BE2C (cell line): ENCODE data around the gene SMG9.
A peak's percentile ranks its signal among the peaks of the same experiment; 100 is the strongest.

Source experiments
- DNase-seq: peaks from one replicate; pipeline ENCODE4 v3.0.0-alpha.2; 2020
- H3K27me3 ChIP-seq: fragments of 250-450 bp; sonication (Bioruptor Pico); 2 replicates; pipeline ENCODE4 v1.5.1; 2020; ENCODE audit warnings: mild to moderate bottlenecking
- H3K36me3 ChIP-seq: fragments of 250-450 bp; sonication (Bioruptor Pico); 2 replicates; pipeline ENCODE4 v1.5.1; 2020; ENCODE audit warnings: mild to moderate bottlenecking
- H3K4me1 ChIP-seq: fragments of 250-450 bp; sonication (Bioruptor Pico); 2 replicates; pipeline ENCODE4 v1.5.1; 2020
- H3K4me3 ChIP-seq: 2 replicates; pipeline ENCODE4 v1.5.1; 2011; ENCODE audit warnings: low read depth, low read length
- H3K9me3 ChIP-seq: fragments of 250-450 bp; sonication (Bioruptor Pico); 2 replicates; pipeline ENCODE4 v1.5.1; 2020
- TF ChIP-seq, protein P1 (sequence below): IDR thresholded peaks from 2 replicates; pipeline ENCODE4 v1.5.1; 2012; ENCODE audit warnings: mild to moderate bottlenecking, low read depth, low read length

The SMG9 gene

DNA sequence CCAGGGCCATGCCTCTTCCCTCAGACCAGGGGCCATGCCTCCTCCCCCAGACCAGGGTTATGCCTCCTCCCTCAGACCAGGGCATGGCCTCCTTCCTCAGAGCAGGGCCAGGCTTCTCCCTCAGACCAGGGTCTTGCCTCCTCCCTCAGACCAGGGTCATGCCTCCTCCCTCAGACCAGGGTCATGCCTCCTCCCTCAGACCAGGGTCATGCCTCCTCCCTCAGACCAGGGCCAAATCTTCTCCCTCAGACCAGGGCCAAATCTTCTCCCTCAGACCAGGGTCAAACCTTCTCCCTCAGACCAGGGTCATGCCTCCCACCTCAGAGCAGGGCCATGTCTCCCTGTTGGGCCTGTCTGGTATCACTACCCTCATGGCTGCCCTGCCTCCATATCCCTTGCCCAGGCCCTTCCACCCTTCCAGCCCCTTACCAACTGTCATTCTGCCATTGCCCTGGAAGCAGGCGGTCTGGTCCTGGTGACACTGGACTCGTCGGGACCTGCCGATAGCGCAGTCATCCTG, 43.3 kb upstream of the SMG9 start:
- no peaks in the 10 kb centered on the region for H3K4me1 ChIP-seq
- DNase-seq, result no peak
- TF ChIP-seq, protein P1, sequence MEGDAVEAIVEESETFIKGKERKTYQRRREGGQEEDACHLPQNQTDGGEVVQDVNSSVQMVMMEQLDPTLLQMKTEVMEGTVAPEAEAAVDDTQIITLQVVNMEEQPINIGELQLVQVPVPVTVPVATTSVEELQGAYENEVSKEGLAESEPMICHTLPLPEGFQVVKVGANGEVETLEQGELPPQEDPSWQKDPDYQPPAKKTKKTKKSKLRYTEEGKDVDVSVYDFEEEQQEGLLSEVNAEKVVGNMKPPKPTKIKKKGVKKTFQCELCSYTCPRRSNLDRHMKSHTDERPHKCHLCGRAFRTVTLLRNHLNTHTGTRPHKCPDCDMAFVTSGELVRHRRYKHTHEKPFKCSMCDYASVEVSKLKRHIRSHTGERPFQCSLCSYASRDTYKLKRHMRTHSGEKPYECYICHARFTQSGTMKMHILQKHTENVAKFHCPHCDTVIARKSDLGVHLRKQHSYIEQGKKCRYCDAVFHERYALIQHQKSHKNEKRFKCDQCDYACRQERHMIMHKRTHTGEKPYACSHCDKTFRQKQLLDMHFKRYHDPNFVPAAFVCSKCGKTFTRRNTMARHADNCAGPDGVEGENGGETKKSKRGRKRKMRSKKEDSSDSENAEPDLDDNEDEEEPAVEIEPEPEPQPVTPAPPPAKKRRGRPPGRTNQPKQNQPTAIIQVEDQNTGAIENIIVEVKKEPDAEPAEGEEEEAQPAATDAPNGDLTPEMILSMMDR, result no peak
- no peaks in the 10 kb centered on the region; the same call in 1 of the 2 replicates for H3K9me3 ChIP-seq
- peak overlapping the region; percentile 23 for H3K4me3 ChIP-seq
- 0 out of 2 replicates have a peak, but pooled peaks cover 5% of the 10 kb centered on the region for H3K27me3 ChIP-seq
- H3K36me3 ChIP-seq, result no peaks in the 10 kb centered on the region

DNA sequence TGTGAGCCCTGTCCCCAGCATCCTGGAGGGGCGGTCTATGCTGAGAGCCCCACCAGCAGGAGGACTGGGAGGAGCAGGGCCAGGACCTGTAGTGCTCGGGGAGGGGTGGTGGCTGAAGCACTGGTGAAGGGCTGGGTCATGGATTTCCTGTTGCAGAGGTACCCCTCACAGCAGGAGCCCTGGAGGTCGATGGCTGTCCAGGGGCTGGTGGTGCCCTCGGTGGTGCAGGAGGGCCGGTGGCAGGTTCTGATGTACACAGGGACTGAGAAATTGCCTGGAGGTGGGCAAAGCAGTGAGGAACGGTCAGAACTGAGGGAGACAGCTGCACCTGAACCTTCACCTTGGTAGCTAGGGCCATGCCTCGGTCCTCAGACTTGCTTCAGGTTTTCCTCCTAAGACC, 42.8 kb upstream of the SMG9 start:
- DNase-seq, result no peak
- H3K36me3 ChIP-seq, result no peaks in the 10 kb centered on the region
- H3K4me3 ChIP-seq, result no peak overlapping the region
- H3K9me3 ChIP-seq, result no peaks in the 10 kb centered on the region; the same call in 1 of the 2 replicates
- H3K27me3 ChIP-seq, result 0 out of 2 replicates have a peak, but pooled peaks cover 6% of the 10 kb centered on the region
- H3K4me1 ChIP-seq, result no peaks in the 10 kb centered on the region
- TF ChIP-seq, protein P1, result no peak

DNA sequence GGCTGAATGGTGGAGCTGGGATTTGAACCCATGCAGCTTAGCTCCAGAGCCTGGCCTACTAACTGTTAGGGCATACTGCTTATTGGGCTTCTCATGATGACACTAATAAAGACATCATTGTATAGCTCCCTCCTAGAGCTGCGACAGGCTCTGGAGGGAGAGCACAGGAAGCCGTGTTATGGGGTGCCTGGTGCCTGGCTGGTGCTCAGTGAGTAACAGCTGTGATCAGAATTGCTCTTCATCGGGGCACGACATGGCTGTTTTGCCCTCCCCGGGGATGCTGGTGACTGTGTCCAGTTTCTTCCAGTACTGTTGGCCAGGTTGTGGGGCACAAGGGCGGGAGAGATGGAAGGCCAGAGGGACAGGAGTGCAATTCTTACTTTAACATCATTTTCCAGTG, 42.4 kb upstream of the SMG9 start:
- no peak overlapping the region for H3K4me3 ChIP-seq
- TF ChIP-seq, protein P1, result no peak
- H3K9me3 ChIP-seq, result no peaks in the 10 kb centered on the region; the same call in 1 of the 2 replicates
- H3K36me3 ChIP-seq, result no peaks in the 10 kb centered on the region
- DNase-seq, result no peak
- H3K27me3 ChIP-seq, result 0 out of 2 replicates have a peak, but pooled peaks cover 6% of the 10 kb centered on the region
- H3K4me1 ChIP-seq, result no peaks in the 10 kb centered on the region

DNA sequence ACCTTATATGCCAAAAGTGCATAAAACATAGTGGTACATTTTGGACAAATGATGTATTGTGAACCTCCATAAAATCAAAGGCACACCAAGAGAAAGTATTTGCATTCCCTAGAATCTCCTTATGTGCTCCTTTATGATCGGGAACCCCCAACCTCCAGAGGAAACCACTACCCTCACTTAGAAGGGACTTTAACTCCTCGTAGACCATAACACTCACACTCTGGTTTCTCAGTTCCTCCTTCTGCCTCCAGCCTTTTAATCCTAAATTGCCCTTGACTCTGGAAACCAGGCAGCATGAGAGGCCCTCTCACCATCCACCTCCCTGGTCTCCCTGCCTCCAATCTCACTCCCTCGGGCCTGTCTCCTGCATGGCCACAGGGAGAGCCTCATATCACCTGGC, 35.8 kb upstream of the SMG9 start:
- TF ChIP-seq, protein P1, result no peak
- Histone ChIP-seq H3K4me3 (no peak overlapping the region), H3K36me3 (no peaks in the 10 kb centered on the region), H3K27me3 (0 out of 2 replicates have a peak, but pooled peaks cover 6% of the 10 kb centered on the region), H3K9me3 (no peaks in the 10 kb centered on the region; the same call in 1 of the 2 replicates), H3K4me1 (no peaks in the 10 kb centered on the region)
- DNase-seq, result no peak

DNA sequence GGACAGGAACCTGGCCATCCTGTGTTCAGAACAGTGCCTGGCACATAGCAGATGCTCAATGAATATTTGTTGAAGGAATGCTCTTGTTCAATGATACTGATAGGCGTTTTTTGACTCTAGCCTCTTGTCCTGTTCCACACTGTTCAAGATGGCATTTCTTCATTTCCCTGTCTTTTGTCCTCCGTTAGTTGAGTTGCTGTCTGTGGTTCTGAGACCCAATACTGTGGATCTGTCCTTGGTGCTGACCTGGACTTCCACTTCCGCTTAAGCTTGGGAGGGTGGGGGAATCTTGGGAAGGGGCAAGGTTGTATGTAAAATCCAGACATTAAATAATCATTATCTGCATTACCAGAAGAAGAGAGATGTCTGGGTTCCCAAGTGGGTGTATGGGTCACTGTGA, 34.3 kb upstream of the SMG9 start:
- no peaks in the 10 kb centered on the region for H3K4me1 ChIP-seq
- DNase-seq, result no peak
- H3K9me3 ChIP-seq, result no peaks in the 10 kb centered on the region
- H3K4me3 ChIP-seq, result no peak overlapping the region
- H3K36me3 ChIP-seq, result no peaks in the 10 kb centered on the region
- 0 out of 2 replicates have a peak, but pooled peaks cover 6% of the 10 kb centered on the region for H3K27me3 ChIP-seq
- TF ChIP-seq, protein P1, result no peak

- H3K36me3 ChIP-seq, result no peaks in the 10 kb centered on the region
- no peak for DNase-seq
- H3K27me3 ChIP-seq, result no peaks in the 10 kb centered on the region
- no peak overlapping the region for H3K4me3 ChIP-seq
- TF ChIP-seq, protein P1, result no peak
- H3K9me3 ChIP-seq, result no peaks in the 10 kb centered on the region
- no peaks in the 10 kb centered on the region for H3K4me1 ChIP-seq
Observed at GRCh38 chr19:43786665-43787064, 31.9 kb upstream of the SMG9 start.
